ENCODE data around the gene MYO9B.

The MYO9B gene

GRCh38 chr19:17043744-17044143, 31.8 kb upstream of the MYO9B start:
- no peak overlapping the region for H3K27ac ChIP-seq (ENCODE audit: low read length)
- no peak overlapping the region for H3K4me3 ChIP-seq (ENCODE audit: low read depth in 1 of 2, low read length in 2 of 2)
- H3K27me3 ChIP-seq (ENCODE audit: low read depth, low read length): no peaks in the 10 kb centered on the region
- no peaks in the 10 kb centered on the region for H3K36me3 ChIP-seq (ENCODE audit: control insufficient read depth in 1 of 2, insufficient read depth in 2 of 2, low read length in 2 of 2)
- no peaks in the 10 kb centered on the region for H3K9me3 ChIP-seq (ENCODE audit: control insufficient read depth in 1 of 2, low read length in 2 of 2)
- peaks cover 5 to 6% of the 10 kb centered on the region in 2 donors for H3K4me1 ChIP-seq (ENCODE audit: control insufficient read depth in 1 of 2, insufficient read depth in 2 of 2, low read length in 2 of 2)

- H3K9me3 ChIP-seq (ENCODE audit: control insufficient read depth in 1 of 2, low read length in 2 of 2): no peaks in the 10 kb centered on the region
- no peak overlapping the region for H3K27ac ChIP-seq (ENCODE audit: low read length)
- no peaks in the 10 kb centered on the region for H3K27me3 ChIP-seq (ENCODE audit: low read depth, low read length)
- no peak overlapping the region for H3K4me3 ChIP-seq (ENCODE audit: low read depth in 1 of 2, low read length in 2 of 2)
- H3K36me3 ChIP-seq (ENCODE audit: control insufficient read depth in 1 of 2, insufficient read depth in 2 of 2, low read length in 2 of 2): peaks cover 0 to 12% of the 10 kb centered on the region in 2 donors
- H3K4me1 ChIP-seq (ENCODE audit: control insufficient read depth in 1 of 2, insufficient read depth in 2 of 2, low read length in 2 of 2): peaks cover 5 to 6% of the 10 kb centered on the region in 2 donors
Measured at GRCh38 chr19:17045907-17046502, 29.6 kb upstream of the MYO9B start.

- peaks cover 0 to 15% of the 10 kb centered on the region in 2 donors for H3K36me3 ChIP-seq (ENCODE audit: control insufficient read depth in 1 of 2, insufficient read depth in 2 of 2, low read length in 2 of 2)
- no peak overlapping the region for H3K4me3 ChIP-seq (ENCODE audit: low read depth in 1 of 2, low read length in 2 of 2)
- no peak overlapping the region for H3K27ac ChIP-seq (ENCODE audit: low read length)
- H3K27me3 ChIP-seq (ENCODE audit: low read depth, low read length): no peaks in the 10 kb centered on the region
- no peaks in the 10 kb centered on the region for H3K9me3 ChIP-seq (ENCODE audit: control insufficient read depth in 1 of 2, low read length in 2 of 2)
- no peaks in the 10 kb centered on the region for H3K4me1 ChIP-seq (ENCODE audit: control insufficient read depth in 1 of 2, insufficient read depth in 2 of 2, low read length in 2 of 2)
Measured at GRCh38 chr19:17048885-17049453, 26.6 kb upstream of the MYO9B start.

- Histone ChIP-seq H3K27ac (ENCODE audit: low read length) (no peak overlapping the region), H3K4me1 (ENCODE audit: control insufficient read depth in 1 of 2, insufficient read depth in 2 of 2, low read length in 2 of 2) (no peaks in the 10 kb centered on the region), H3K9me3 (ENCODE audit: control insufficient read depth in 1 of 2, low read length in 2 of 2) (no peaks in the 10 kb centered on the region), H3K4me3 (ENCODE audit: low read depth in 1 of 2, low read length in 2 of 2) (no peak overlapping the region), H3K27me3 (ENCODE audit: low read depth, low read length) (no peaks in the 10 kb centered on the region), H3K36me3 (ENCODE audit: control insufficient read depth in 1 of 2, insufficient read depth in 2 of 2, low read length in 2 of 2) (peaks cover 0 to 18% of the 10 kb centered on the region in 2 donors)
Measured at GRCh38 chr19:17049711-17050280, 25.8 kb upstream of the MYO9B start.

GRCh38 chr19:17052439-17052838, 23.1 kb upstream of the MYO9B start:
- peaks cover 0 to 22% of the 10 kb centered on the region in 2 donors for H3K36me3 ChIP-seq (ENCODE audit: control insufficient read depth in 1 of 2, insufficient read depth in 2 of 2, low read length in 2 of 2)
- H3K4me3 ChIP-seq (ENCODE audit: low read depth in 1 of 2, low read length in 2 of 2): no peak overlapping the region
- H3K27me3 ChIP-seq (ENCODE audit: low read depth, low read length): no peaks in the 10 kb centered on the region
- H3K4me1 ChIP-seq (ENCODE audit: control insufficient read depth in 1 of 2, insufficient read depth in 2 of 2, low read length in 2 of 2): no peaks in the 10 kb centered on the region
- no peaks in the 10 kb centered on the region for H3K9me3 ChIP-seq (ENCODE audit: control insufficient read depth in 1 of 2, low read length in 2 of 2)
- no peak overlapping the region for H3K27ac ChIP-seq (ENCODE audit: low read length)

GRCh38 chr19:17054746-17055145, 20.8 kb upstream of the MYO9B start:
- H3K36me3 ChIP-seq (ENCODE audit: control insufficient read depth in 1 of 2, insufficient read depth in 2 of 2, low read length in 2 of 2): peaks cover 19 to 34% of the 10 kb centered on the region in 2 donors
- no peak overlapping the region for H3K4me3 ChIP-seq (ENCODE audit: low read depth in 1 of 2, low read length in 2 of 2)
- no peak overlapping the region for H3K27ac ChIP-seq (ENCODE audit: low read length)
- peaks cover 3 to 16% of the 10 kb centered on the region in 2 donors for H3K9me3 ChIP-seq (ENCODE audit: control insufficient read depth in 1 of 2, low read length in 2 of 2)
- no peaks in the 10 kb centered on the region for H3K27me3 ChIP-seq (ENCODE audit: low read depth, low read length)
- no peaks in the 10 kb centered on the region for H3K4me1 ChIP-seq (ENCODE audit: control insufficient read depth in 1 of 2, insufficient read depth in 2 of 2, low read length in 2 of 2)

GRCh38 chr19:17055636-17056035, 19.9 kb upstream of the MYO9B start:
- Histone ChIP-seq H3K4me1 (ENCODE audit: control insufficient read depth in 1 of 2, insufficient read depth in 2 of 2, low read length in 2 of 2) (no peaks in the 10 kb centered on the region), H3K27ac (ENCODE audit: low read length) (no peak overlapping the region), H3K9me3 (ENCODE audit: control insufficient read depth in 1 of 2, low read length in 2 of 2) (peaks cover 3 to 16% of the 10 kb centered on the region in 2 donors), H3K36me3 (ENCODE audit: control insufficient read depth in 1 of 2, insufficient read depth in 2 of 2, low read length in 2 of 2) (peaks cover 19 to 31% of the 10 kb centered on the region in 2 donors), H3K4me3 (ENCODE audit: low read depth in 1 of 2, low read length in 2 of 2) (no peak overlapping the region), H3K27me3 (ENCODE audit: low read depth, low read length) (no peaks in the 10 kb centered on the region)

- Histone ChIP-seq H3K27ac (ENCODE audit: low read length) (no peak overlapping the region), H3K4me3 (ENCODE audit: low read depth in 1 of 2, low read length in 2 of 2) (no peak overlapping the region), H3K4me1 (ENCODE audit: control insufficient read depth in 1 of 2, insufficient read depth in 2 of 2, low read length in 2 of 2) (no peaks in the 10 kb centered on the region), H3K36me3 (ENCODE audit: control insufficient read depth in 1 of 2, insufficient read depth in 2 of 2, low read length in 2 of 2) (peaks cover 19 to 31% of the 10 kb centered on the region in 2 donors), H3K9me3 (ENCODE audit: control insufficient read depth in 1 of 2, low read length in 2 of 2) (peaks cover 3 to 16% of the 10 kb centered on the region in 2 donors), H3K27me3 (ENCODE audit: low read depth, low read length) (no peaks in the 10 kb centered on the region)
Measured at GRCh38 chr19:17058236-17058635, 17.3 kb upstream of the MYO9B start.

GRCh38 chr19:17060802-17061201, 14.8 kb upstream of the MYO9B start:
- Histone ChIP-seq H3K9me3 (ENCODE audit: control insufficient read depth in 1 of 2, low read length in 2 of 2) (peaks cover 3 to 16% of the 10 kb centered on the region in 2 donors), H3K27ac (ENCODE audit: low read length) (no peak overlapping the region), H3K4me3 (ENCODE audit: low read depth in 1 of 2, low read length in 2 of 2) (no peak overlapping the region), H3K27me3 (ENCODE audit: low read depth, low read length) (no peaks in the 10 kb centered on the region), H3K36me3 (ENCODE audit: control insufficient read depth in 1 of 2, insufficient read depth in 2 of 2, low read length in 2 of 2) (peaks cover 19 to 25% of the 10 kb centered on the region in 2 donors), H3K4me1 (ENCODE audit: control insufficient read depth in 1 of 2, insufficient read depth in 2 of 2, low read length in 2 of 2) (no peaks in the 10 kb centered on the region)

GRCh38 chr19:17061205-17061604, 14.4 kb upstream of the MYO9B start:
- H3K36me3 ChIP-seq (ENCODE audit: control insufficient read depth in 1 of 2, insufficient read depth in 2 of 2, low read length in 2 of 2): peaks cover 19 to 25% of the 10 kb centered on the region in 2 donors

GRCh38 chr19:17061691-17062090, 13.9 kb upstream of the MYO9B start:
- H3K36me3 ChIP-seq (ENCODE audit: control insufficient read depth in 1 of 2, insufficient read depth in 2 of 2, low read length in 2 of 2): peaks cover 19 to 25% of the 10 kb centered on the region in 2 donors
- no peaks in the 10 kb centered on the region for H3K4me1 ChIP-seq (ENCODE audit: control insufficient read depth in 1 of 2, insufficient read depth in 2 of 2, low read length in 2 of 2)
- H3K27ac ChIP-seq (ENCODE audit: low read length): no peak overlapping the region
- H3K27me3 ChIP-seq (ENCODE audit: low read depth, low read length): no peaks in the 10 kb centered on the region
- no peak overlapping the region for H3K4me3 ChIP-seq (ENCODE audit: low read depth in 1 of 2, low read length in 2 of 2)
- H3K9me3 ChIP-seq (ENCODE audit: control insufficient read depth in 1 of 2, low read length in 2 of 2): peaks cover 3 to 16% of the 10 kb centered on the region in 2 donors

More at GRCh38 chr19:17061205-17061604, 14.4 kb upstream of the MYO9B start:
- H3K4me1 ChIP-seq (ENCODE audit: control insufficient read depth in 1 of 2, insufficient read depth in 2 of 2, low read length in 2 of 2): no peaks in the 10 kb centered on the region
- no peak overlapping the region for H3K4me3 ChIP-seq (ENCODE audit: low read depth in 1 of 2, low read length in 2 of 2)
- no peak overlapping the region for H3K27ac ChIP-seq (ENCODE audit: low read length)
- H3K9me3 ChIP-seq (ENCODE audit: control insufficient read depth in 1 of 2, low read length in 2 of 2): peaks cover 3 to 16% of the 10 kb centered on the region in 2 donors
- no peaks in the 10 kb centered on the region for H3K27me3 ChIP-seq (ENCODE audit: low read depth, low read length)
